H1 (cell line): ENCODE data around the gene ATG7. TPM values are rescaled to one million over a fixed set of nuclear protein-coding genes. Genes with fewer than 3 reads are reported as not detected.

ENCODE experiments used
- NANOG ChIP-seq: IDR thresholded peaks from 2 replicates; pipeline ENCODE4 v1.6.1; 2011; ENCODE audit warnings: low read length, low read depth, mild to moderate bottlenecking, inconsistent platforms; ENCODE audit not compliant: insufficient read depth, poor library complexity, severe bottlenecking
- YY1 ChIP-seq: IDR thresholded peaks from 2 replicates; pipeline ENCODE4 v1.6.1; 2011; ENCODE audit warnings: low read depth, mild to moderate bottlenecking, low read length
- polyA plus RNA-seq, 7 experiments: library from polyadenylated mRNA; depleted of rRNA in 3 of 7; stranded (reverse) in 5 of 7; unstranded in 2 of 7; fragments of >200 nt in 5 of 7; fragments of 200-250 nt in 2 of 7; gene quantifications; 1 replicate in 5 of 7; 2 replicates in 1 of 7; 4 replicates in 1 of 7; pipeline versions ENCODE4 v1.2.1 to v1.2.3, GENCODE V29; 2011 to 2013; ENCODE audit warnings: missing spikeins in 2 of 7, mixed read lengths in 2 of 7
- total RNA-seq: library from RNA; stranded (reverse); fragmentation: NEBNext Ultra II Directional; extraction: Animal tissue kit (Norgen Biotek cat#: 25700); gene quantifications from 2 replicates; pipeline ENCODE4 v1.2.1, GENCODE V29; 2021

Gene ATG7
- total and polyA plus RNA-seq, 2 of the 8 experiments (the other 6 are each of a cell fraction or from before 2014, with no cell fraction given): 15.0 to 19.1 TPM

DNA sequence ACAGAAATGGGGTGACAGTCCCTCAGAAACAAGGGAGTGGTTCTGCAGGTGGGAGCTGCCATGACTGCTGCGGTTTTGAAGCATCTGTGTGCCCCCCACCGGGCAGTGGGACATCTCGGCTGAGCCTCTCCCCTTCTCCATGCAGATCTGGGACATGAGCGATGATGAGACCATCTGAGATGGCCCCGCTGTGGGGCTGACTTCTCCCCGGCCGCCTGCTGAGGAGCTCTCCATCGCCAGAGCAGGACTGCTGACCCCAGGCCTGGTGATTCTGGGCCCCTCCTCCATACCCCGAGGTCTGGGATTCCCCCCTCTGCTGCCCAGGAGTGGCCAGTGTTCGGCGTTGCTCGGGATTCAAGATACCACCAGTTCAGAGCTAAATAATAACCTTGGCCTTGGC, 282.5 kb downstream of the ATG7 start (continued):
- no peak for TF ChIP-seq YY1
- TF ChIP-seq NANOG: no peak
